ENCODE results near the gene KRTAP4-7.

KRTAP4-7 gene

DNA sequence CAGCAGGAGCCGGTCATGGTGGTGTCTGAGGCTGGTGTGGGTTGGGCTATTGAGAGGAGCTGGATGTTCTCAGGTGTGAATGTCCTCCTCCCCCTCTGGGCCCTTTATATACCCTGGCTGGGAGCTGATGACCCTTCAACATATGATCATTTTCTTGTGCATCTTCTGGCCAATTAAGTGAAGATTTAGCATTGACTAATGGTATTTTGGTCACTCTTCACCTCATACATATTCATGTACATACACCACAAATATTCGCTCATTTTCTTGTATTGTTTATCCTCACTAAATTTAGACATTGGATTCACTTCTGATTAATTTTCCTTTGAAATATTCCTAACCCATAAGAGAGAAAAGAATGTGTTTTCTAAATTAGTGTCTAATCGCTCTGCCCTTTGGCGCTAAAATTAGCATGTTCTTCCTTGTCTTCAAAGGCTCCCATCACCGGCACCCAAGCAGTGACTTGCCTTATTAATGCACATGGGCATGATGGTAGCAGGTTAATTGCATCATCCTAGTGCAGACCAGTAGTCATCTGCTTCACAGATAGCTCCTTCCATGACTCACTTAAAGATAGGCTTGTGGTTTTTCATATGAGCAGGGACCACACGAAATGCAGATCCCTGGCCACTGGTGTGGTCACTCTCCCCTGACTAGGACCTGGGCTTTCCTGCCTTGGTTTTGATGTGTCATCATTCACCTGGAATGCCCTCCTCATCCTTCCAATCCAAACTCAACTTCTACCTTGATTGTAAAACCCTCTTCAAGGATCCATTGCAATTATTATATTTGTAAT is 17.9 kb upstream of the KRTAP4-7 start, which contains the start of gene KRTAP2-4:
Gene KRTAP2-4 (minus strand): TSS at position 51 of the 796 bp plus-strand sequence. CDS start 34 bp downstream, at position 17.
- H3K4me3 ChIP-seq (ENCODE audit: low read length): no peak within 1 kb of the TSS
- no peaks in the 10 kb centered on the region for H3F3A ChIP-seq (ENCODE audit: insufficient read depth, low read length)
- TF ChIP-seq EZH2 (optimal IDR thresholded peaks at IDR 0.05; ENCODE audit: low read depth, low read length): no peak
- TF ChIP-seq, protein P1, sequence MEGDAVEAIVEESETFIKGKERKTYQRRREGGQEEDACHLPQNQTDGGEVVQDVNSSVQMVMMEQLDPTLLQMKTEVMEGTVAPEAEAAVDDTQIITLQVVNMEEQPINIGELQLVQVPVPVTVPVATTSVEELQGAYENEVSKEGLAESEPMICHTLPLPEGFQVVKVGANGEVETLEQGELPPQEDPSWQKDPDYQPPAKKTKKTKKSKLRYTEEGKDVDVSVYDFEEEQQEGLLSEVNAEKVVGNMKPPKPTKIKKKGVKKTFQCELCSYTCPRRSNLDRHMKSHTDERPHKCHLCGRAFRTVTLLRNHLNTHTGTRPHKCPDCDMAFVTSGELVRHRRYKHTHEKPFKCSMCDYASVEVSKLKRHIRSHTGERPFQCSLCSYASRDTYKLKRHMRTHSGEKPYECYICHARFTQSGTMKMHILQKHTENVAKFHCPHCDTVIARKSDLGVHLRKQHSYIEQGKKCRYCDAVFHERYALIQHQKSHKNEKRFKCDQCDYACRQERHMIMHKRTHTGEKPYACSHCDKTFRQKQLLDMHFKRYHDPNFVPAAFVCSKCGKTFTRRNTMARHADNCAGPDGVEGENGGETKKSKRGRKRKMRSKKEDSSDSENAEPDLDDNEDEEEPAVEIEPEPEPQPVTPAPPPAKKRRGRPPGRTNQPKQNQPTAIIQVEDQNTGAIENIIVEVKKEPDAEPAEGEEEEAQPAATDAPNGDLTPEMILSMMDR (IDR thresholded peaks at IDR 0.05; ENCODE audit: low read length): no peak
- no peak for TF ChIP-seq EZH2phosphoT487 (IDR thresholded peaks at IDR 0.05; ENCODE audit: low read length)
- no peaks in the 10 kb centered on the region for H3K27me3 ChIP-seq (replicated peaks; ENCODE audit: insufficient read depth, low read length)
- no peaks in the 10 kb centered on the region for H4K20me1 ChIP-seq (ENCODE audit: insufficient read depth, low read length)
- H2AFZ ChIP-seq (ENCODE audit: low read length): no peak within 1 kb of the TSS
- H3K4me1 ChIP-seq (ENCODE audit: low read length): no peaks in the 10 kb centered on the region
- H3K4me2 ChIP-seq (ENCODE audit: low read depth, low read length): no peak within 1 kb of the TSS
- H3K27ac ChIP-seq (ENCODE audit: low read length): no peak within 1 kb of the TSS
- H3K79me2 ChIP-seq (ENCODE audit: low read length): no peaks in the 10 kb centered on the region
- H3K36me3 ChIP-seq (replicated peaks; ENCODE audit: insufficient read depth, low read length): no peaks in the 10 kb centered on the region
- no peaks in the 10 kb centered on the region for H3K9me3 ChIP-seq (replicated peaks; ENCODE audit: insufficient read depth, low read length)
- no peak for DNase-seq
- H3K9ac ChIP-seq (ENCODE audit: low read length): no peak within 1 kb of the TSS
- H3K9me2 ChIP-seq (replicated peaks; ENCODE audit: insufficient read depth, low read length): no peaks in the 10 kb centered on the region

DNA sequence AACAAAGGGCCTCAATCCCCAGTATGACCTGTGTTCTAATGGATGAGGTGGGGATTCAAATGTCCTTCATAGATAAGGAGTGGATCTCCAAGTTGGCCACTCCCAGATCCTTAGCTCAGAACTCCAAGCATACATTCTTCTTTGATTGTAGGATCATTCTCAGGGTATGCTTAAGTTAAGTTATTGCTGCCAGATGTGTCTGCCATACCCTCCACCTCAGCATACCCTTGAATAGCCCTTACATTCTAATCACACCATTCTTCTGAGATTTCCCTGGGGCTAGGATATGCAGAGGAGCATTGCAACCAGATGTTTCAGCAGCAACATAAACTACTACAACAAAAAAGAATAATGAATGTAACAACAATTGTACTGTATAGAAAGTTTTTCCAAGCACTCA is 16.7 kb upstream of the KRTAP4-7 start:
- Histone ChIP-seq H3K9me3 (replicated peaks; ENCODE audit: insufficient read depth, low read length) (no peaks in the 10 kb centered on the region), H3K4me2 (ENCODE audit: low read depth, low read length) (no peak overlapping the region), H3K9ac (ENCODE audit: low read length) (no peak overlapping the region), H3F3A (ENCODE audit: insufficient read depth, low read length) (no peaks in the 10 kb centered on the region), H3K27me3 (replicated peaks; ENCODE audit: insufficient read depth, low read length) (no peaks in the 10 kb centered on the region), H3K4me1 (ENCODE audit: low read length) (no peaks in the 10 kb centered on the region), H4K20me1 (ENCODE audit: insufficient read depth, low read length) (no peaks in the 10 kb centered on the region), H3K36me3 (replicated peaks; ENCODE audit: insufficient read depth, low read length) (no peaks in the 10 kb centered on the region), H2AFZ (ENCODE audit: low read length) (no peak overlapping the region), H3K9me2 (replicated peaks; ENCODE audit: insufficient read depth, low read length) (no peaks in the 10 kb centered on the region), H3K79me2 (ENCODE audit: low read length) (no peaks in the 10 kb centered on the region), H3K4me3 (ENCODE audit: low read length) (no peak overlapping the region), H3K27ac (ENCODE audit: low read length) (no peak overlapping the region)
- no peak for DNase-seq
- TF ChIP-seq EZH2phosphoT487 (IDR thresholded peaks at IDR 0.05; ENCODE audit: low read length) (no peak), EZH2 (optimal IDR thresholded peaks at IDR 0.05; ENCODE audit: low read depth, low read length) (no peak)
- TF ChIP-seq, protein P1 (IDR thresholded peaks at IDR 0.05; ENCODE audit: low read length): no peak

DNA sequence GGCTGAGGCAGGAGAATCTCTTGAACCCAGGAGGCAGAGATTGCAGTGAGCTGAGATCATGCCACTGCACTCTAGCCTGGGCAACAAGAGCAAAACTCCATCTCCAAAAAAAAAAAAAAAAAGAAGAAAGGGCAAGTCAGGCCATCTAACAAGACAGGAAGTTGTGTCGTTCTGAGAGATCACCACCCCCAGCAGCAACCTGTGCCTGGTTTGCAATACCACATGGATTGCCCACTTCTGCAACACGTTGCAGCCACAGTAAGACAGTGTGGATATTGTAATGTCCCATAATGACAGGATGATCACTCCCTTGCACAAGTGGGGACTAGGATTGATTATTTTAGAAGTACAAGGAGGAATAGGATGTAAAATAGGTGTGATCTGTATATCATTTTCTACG is 14.9 kb upstream of the KRTAP4-7 start:
- Histone ChIP-seq H4K20me1 (ENCODE audit: insufficient read depth, low read length) (no peaks in the 10 kb centered on the region), H3K4me2 (ENCODE audit: low read depth, low read length) (no peak overlapping the region), H3K4me1 (ENCODE audit: low read length) (no peaks in the 10 kb centered on the region), H3K36me3 (replicated peaks; ENCODE audit: insufficient read depth, low read length) (no peaks in the 10 kb centered on the region), H3K79me2 (ENCODE audit: low read length) (no peaks in the 10 kb centered on the region), H3K9ac (ENCODE audit: low read length) (no peak overlapping the region), H3K27ac (ENCODE audit: low read length) (no peak overlapping the region), H3K9me3 (replicated peaks; ENCODE audit: insufficient read depth, low read length) (no peaks in the 10 kb centered on the region), H3F3A (ENCODE audit: insufficient read depth, low read length) (no peaks in the 10 kb centered on the region), H3K9me2 (replicated peaks; ENCODE audit: insufficient read depth, low read length) (no peaks in the 10 kb centered on the region), H2AFZ (ENCODE audit: low read length) (no peak overlapping the region), H3K27me3 (replicated peaks; ENCODE audit: insufficient read depth, low read length) (no peaks in the 10 kb centered on the region), H3K4me3 (ENCODE audit: low read length) (no peak overlapping the region)
- no peak for TF ChIP-seq EZH2phosphoT487 (IDR thresholded peaks at IDR 0.05; ENCODE audit: low read length)
- TF ChIP-seq EZH2 (optimal IDR thresholded peaks at IDR 0.05; ENCODE audit: low read depth, low read length): no peak
- TF ChIP-seq, protein P1 (IDR thresholded peaks at IDR 0.05; ENCODE audit: low read length): no peak
- no peak for DNase-seq
